AG08395 (cell line): ENCODE results near the gene DMAC2L.

Experiments
- DNase-seq: peaks from one replicate; pipeline ENCODE4 v3.0.0; 2012; ENCODE audit warnings: mixed read lengths, low spot score

The DMAC2L gene

DNA sequence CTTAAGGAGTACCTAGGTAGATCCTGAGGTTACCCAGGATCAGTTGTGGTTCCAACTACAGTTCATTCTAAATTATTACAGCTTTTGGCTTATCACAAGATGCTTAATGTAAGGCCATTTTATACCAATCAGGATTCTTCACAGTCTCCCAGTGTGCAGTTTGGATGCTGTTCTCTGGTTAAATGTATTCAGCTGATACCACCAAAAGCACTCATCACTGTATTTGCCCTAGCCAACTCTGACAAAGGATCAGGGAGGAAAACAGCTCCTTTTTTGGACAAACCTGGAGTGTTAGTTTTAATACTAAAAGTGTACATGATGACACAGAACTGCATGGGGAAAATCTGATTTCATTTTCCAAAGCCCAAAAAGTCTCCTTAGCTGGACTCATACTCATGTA lies 19.5 kb downstream of the DMAC2L start:
- no peak for DNase-seq

DNA sequence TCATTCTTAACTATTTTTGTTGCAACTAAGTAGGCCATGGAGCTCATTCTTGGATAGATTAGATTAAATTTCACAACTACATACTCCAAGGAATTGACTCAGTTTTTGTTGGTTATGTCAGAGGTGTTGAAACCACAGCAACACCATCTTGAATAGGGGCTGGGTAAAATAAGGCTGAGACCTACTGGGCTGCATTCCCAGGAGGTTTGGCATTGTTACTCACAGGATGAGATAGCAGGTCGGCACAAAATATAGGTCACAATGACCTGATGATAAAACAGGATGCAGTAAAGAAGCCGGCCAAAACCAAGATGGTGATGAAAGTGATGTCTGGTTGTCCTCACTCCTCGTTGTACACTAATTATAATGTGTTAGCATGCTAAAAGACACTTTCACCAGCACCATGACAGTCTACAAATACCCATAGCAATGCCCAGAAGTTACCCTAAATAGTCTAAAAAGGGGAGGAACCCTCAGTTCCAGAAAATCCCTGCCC lies 20.9 kb downstream of the DMAC2L start:
- peak; percentile 41 for DNase-seq

DNA sequence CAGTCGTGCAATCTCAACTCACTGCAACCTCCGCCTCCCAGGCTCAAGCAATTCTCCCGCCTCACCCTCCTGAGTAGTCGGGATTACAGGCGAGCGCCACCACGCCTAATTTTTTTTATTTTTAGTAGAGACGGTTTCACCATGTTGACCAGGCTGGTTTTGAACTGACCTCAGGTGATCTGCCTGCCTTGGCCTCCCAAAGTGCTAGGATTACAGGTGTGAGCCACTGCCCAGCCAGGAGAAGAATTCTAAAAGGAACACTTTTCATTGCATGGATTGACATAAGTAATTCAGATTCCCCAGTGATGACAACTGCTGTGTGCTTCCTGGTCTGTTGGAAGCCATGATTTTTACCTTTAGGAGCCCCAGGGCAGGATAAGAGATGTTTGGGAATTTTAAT lies 22.1 kb downstream of the DMAC2L start:
- no peak for DNase-seq

DNA sequence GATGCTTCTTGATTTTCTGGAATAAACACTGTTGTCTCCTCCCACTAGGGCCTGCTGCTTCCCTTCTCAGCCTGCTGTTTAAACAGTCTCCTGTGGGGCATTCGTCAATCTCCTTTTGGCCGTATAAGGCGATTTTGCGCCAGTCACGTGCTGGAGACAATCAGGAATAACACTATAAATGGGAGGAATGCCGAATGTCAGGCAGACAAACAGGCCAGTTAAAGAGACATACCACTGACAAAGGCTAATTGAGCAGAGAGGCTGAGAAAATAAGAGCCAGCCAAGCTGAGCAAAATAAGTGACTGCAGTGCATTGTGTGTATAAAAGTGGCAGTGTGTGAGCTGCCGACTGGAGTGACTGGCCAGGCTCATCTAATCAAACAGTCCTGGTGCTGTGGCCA lies 23.3 kb downstream of the DMAC2L start:
- peak; percentile 58 for DNase-seq

DNA sequence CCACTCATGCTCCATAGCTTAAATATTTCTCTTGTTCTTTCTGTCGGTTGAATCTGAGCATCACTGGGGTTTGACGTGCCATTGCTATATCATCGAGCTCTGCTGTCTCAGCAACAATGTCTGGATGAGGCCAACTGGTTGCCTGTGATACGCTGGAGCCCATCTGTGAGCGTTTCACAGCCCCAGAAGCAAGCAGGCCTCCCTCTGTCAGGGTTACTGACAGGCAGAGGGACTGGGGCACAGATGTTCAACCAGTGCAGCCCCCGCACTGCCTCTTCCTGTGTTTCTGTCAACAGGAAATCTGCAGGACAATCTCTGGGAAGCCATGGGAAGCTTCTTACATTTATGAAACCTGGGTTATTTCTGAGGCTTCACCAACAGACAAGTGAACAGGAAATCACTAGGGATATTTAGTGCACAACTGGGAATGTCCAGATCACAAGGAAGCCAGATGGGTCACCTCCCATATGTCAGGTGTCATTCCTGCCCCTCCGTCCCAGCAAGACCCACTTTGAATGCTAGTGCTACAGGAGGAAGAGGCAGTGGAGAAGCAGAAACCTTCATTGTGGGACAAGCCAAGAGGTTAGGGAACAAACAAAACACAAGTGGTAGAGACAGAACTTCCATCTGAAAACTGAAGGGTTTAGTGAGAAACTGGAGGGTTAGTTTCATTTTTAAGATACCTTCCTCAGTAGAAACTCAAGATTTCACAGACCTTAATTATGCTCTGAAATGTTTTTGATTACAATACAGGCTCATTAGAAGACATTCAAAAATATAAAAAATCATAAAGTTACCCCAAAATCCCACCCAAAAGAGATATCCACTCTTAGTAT lies 24.1 kb downstream of the DMAC2L start:
- DNase-seq, result peak; percentile 40

DNA sequence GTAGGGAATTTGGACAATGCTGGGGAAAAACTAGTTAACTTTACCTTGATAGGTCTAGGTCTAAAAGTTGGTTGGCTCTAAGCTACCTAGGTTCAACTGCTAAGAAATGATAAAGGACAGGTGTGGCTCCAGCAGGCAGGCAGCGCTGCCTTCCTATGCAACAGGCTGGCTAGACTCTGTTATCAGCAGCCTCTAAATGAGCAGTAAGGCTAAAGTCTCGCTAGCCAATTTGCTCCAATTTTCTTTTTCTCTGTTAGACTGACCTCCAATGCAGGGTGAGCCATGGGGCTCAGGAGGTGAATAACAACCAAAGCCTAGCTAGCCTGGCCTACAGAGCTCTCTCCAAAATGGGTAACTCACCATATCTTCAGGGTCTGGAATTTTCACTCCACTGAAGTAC lies 26.5 kb downstream of the DMAC2L start:
- DNase-seq, result no peak

DNA sequence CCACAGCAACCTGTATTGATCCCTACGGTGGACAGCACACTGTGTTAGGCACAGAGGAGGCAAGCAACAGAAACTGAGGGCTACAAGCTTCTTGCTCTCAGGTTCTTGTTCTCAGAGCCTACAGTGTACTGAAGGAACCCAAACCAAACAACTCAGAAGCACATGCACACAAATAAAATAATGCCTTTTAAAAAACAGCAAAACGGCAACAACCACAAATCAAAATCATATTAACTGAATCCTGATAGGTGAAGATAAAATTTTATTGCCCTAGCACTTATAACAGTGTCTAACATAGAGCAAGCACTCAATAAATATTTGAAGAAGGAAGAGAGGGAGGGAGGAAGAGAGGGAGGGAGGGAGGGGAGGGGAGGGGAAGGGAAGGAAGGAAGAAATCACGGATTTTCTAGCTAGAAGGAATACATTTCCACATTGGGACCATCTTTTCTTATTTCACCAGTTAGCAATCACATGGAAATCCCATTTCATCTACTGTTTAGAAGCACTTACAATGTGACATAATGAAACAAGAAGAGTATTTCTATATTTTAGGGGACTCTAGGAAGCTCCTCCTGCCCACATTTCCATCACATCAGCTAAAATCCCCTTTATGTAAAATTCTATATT lies 27.2 kb downstream of the DMAC2L start:
- no peak for DNase-seq

DNA sequence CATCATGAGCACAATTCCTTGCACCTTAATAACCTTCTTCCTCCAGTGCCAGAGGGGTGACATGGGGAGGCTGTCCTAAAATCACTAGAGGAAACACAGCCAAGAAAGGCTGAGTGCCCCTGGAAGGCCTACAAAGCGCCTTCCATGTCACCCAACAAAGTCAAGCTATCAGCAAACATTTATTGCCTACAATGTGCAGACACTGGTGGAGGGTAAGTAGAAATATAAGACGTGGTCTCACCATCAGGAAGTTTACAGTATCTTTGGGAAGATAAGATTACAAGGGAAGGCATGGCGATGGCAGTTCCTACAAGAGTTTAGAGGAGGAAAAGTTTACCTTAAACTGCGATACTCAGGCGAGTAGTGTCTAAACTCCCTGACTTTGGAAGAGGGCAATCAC lies 27.9 kb downstream of the DMAC2L start:
- DNase-seq, result no peak

DNA sequence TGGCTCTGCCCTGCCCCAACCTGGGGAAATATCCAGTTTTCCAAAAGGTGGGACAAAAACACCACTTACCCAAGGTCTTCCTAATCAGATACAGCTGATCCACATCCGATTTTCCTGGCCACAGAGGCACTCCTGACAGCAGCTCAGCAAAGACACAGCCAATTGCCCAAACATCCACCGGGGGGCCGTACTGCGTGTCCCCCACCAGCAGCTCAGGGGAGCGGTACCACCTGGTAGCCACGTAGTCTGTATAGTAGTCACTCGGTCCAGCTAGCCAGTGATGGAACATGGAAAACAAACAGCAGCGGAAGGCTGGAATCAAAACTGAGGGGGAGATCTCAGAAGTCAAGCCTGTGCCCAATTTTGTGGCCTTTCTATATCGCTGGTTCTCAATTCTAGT lies 28.8 kb downstream of the DMAC2L start:
- DNase-seq, result no peak

DNA sequence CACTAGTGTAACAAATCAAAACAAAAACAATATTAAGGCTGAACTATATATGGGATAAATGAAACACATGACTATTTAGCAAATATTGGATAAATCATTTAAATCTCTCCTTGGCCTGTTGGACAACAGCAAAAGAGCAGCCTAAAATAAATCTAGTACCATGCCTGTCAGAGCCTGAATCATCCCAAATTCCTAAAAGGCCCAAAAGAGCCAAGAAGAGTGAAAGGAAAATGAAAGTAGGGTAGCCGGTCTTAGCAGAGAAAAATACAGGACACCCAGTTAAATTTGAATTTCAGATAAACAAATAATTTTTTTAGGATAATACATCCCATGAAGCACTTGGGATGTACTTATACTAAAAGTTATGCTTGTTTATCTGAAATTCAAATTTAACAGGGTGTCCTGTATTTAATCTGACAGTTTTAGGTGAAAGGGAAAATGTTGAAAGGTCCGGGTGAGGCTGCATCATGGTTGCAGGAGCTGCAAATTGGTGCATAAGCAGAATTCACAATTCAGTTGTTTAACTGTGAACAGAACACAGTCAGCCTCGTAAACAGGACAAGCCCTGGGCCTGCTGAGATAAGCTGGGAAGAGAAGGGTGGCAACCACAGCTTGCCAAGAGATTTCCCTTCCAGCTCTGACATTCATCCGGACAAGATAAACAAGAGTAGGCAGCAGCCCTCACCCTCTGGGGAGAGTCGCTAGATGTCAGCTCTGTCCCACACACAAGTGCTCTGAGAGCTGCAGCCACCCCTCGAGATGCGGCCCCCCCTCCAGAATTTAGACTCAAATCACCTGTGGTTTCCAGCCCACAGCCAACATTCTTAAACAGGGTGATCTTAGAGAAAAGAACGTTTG lies 30.3 kb downstream of the DMAC2L start:
- peak; percentile 85 for DNase-seq

DNA sequence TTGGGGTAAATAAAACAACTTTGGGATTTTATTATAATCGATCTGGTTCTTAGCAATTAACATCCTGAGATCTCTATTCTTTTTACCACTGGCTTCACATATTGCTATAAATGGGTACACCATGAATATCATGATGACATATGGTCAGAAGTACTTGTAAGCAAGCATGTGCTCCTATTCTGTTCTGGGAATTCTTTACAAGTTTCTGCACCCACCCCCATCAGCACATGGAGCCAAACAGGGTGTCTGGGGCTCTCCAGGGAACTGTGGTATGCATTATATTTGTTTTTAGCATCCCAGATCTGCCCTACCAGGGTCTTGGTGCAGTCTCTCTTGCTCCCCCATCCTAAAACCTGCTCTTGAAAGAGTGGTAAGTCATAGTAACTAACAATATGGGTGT lies 31.3 kb downstream of the DMAC2L start:
- DNase-seq, result no peak

DNA sequence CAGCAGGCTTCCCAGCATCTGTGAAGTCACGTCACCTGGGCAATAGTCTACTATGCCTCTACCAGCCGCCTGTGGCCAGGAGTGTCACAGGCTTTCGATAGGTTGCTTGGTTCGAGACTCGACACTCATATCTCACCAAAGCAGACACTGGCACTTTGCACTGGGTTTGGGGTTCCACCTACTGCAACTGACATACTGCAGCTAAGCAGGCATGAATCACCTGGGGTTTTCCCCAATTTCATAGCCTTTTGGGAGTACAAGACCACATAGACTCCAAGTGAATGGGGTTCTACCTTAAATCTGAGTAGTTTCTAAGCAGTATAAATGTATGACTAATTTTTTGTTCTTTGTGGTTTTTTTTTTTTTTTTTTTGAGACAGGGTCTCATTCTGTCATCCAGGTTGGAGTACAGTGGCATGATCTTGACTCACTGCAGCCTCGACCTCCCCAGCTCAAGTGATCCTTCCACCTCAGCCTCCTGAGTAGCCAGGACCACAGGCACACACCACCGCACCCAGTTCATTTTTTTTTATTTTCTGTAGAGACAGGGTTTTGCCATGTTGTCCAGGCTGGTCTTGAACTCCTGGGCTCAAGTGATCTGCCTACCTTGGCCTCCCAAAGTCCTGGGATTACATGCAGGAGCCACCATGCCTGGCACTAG lies 32.1 kb downstream of the DMAC2L start:
- DNase-seq, result no peak

DNA sequence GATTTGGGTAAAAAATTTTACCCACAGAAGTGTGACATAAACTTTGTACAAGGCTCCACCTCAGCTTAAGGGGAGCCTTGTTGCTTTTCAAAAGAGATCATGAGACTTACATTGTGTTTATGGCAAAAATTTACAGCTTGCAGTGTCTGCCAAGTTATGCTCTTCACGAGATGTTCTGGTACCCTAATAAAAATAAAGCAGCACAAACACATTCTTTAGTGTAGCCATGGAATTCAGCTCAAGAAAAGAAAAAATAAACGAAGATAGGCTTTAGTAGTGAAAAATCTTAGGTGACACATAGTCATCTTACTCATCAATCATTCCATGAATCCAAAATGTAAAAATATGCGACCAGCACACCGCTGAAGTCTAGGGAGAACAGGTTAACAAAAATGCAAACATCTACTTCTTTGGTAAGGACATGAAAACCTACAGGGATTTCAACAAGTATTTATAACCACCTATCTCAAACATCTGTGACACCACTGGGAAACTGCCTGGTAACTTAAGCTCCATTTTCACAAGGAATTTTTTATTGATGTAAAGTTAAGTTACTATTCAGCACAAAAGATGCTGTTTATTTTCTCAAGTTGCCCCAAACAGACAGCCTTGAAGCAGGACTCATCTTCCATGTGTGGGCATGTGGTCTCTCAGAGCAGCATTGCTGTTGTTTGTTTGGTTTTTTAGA lies 32.9 kb downstream of the DMAC2L start:
- no peak for DNase-seq

DNA sequence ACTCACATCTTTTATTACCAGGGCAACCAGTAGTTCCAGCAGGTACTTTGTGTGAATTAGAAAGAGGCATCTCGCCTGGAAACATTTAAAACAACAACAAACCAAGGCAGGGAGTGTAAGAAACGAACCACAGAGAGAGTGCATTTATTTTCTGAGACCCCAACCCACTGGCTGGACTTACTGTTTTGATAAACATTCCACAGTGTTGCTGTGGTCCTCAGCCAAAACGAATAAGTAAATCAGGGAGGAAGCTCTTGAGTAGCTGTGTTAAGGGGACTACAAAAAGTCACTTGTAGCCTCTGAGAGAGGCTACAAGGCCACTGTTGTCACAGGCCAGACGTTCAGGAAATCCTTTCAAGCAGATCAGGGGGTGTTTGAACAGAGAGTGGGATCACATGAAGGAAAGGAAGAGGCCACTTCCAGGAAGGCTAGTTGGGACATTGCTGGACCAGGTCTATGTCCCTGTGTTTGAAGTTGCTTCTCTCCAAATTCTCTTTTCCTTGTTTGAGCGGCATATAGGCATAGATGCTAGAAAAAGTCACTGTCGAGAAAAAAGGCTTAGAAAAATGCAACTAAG lies 33.8 kb downstream of the DMAC2L start:
- no peak for DNase-seq

DNA sequence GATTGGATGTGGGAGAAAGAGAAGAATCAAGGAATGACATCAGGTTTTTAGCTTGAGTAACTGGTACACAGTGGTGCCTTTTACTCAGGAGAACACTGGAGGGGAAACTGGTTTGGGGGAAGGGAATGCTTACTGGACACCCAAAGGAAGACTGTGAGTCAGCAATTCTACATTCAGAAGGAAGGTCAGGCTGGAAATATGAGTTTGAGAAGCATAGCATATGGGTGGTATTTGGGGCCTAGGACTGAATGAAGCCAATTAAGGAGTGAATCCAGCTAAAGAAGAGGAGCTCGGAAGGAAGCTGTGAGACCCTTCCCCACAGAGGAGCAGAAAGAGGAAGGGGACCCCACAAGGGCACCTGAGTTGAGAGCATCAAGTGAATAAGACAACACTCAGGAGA lies 35.4 kb downstream of the DMAC2L start:
- peak; percentile 55 for DNase-seq

DNA sequence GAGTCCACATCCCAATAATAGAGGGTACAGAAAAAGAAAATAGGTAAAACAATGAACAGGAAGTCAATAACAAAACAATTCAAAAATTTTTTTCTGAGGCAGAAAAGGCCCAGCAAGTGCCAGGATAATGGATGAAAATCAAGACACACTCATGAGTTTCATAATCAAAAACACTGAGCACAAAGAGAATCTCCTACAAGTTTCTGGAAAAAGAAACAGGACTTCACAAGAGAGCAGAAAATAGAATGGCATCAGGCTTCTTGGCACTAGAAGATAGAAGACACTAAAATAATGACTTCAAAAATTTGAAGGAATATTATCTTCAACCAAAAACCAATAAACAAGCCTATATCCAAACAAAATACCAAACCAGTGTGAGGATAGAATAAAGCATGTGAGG lies 36.8 kb downstream of the DMAC2L start:
- DNase-seq, result no peak

DNA sequence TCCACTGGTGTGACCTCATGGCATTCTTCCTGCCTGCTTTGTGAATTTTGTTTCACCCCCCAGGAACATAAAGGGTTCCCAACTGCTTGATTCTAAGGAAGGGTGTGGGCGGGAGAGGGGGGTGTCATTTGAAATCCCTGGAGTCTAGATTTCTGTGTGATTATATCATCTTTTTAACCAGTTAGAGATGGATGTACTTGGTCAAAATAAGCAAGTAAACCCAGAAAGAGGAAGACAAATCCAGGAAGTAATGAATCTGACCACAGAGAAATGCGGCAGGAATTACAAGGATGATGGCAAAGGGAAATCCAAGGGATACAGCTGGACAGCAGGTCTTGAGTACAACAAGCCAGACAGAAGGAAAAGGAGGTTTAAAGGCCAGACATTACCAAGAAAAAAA lies 38.9 kb downstream of the DMAC2L start:
- DNase-seq, result peak; percentile 48

DNA sequence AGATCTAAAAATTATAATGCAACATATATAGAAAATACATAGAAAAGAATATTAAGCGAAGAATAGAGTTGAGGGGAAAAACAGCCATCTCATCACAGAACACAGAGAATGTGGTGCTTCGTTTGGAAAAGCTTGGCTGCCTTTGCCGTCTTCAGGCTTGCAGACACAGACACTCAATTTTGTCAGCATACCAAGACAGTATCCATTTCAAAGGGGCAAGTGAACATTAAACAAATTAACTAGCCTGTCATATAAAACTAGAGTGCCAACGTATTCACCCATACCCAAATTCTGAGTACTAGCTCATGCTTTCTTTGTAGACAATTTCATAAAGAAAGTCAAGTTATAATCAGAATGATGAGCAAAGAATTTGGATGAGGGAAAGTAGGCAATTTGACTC lies 40.5 kb downstream of the DMAC2L start:
- DNase-seq, result no peak

DNA sequence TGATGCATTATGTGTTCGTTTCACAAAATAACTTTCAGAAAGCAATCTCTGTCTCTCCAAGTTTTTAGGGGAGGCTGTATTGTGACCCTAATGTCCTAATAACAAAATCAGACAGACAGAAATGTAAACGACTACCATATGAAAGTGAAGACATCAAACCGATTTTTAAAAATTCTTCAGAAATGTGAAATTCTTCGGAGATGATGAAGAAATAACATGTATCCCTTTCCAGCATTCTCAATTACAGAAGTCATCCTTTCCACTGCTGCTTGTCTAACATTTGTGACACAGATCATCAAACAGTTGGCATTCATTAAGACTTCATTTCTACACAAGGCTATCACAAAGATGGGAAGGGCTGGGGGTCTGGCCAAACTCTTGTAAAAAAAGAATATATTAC lies 41.0 kb downstream of the DMAC2L start:
- no peak for DNase-seq

DNA sequence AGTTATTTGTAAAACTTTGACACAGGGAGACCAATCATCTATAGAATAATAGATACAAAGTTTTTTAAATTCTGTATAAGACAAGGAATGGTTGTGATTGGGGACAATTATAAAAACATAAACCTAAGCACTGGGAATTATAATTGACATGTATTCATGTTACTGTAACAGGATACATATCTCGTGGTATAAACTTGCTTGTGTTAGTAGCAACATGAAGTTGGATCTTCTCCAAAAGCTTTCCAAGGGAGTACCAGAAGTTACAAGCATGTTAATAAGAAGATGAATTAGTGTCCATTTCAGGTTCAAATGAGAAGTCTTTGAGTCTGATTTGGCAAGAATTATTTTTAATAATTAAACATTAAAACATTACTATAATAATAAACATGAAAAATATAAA lies 42.4 kb downstream of the DMAC2L start:
- DNase-seq, result no peak

DNA sequence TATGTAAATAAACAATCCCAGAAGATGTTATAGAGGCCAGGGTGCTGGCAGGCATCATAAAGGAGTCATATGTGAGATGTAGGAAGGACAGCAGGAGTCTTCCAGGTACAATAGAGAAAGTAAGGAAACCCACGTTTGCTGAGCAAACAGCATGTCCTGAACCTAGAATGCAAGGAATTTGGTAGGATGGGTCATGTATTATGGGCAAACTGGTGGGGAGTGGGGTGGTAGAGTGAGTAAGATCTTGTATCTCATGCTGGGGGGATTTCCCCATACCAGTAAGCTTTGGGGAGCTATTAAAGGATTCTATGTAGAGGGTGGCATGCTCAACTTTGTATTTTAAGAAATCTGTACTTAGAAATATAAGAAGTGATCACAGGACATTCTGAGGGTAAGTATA lies 43.6 kb downstream of the DMAC2L start:
- DNase-seq, result no peak
